Measurements from ENCODE around the gene CYP19A1.

Gene CYP19A1

GRCh38 chr15:51245628-51246027 is 92.8 kb downstream of the CYP19A1 start:
- H3K4me1 ChIP-seq (ENCODE audit: low read length): peaks cover 1% of the 10 kb centered on the region; the same call in 1 of the 2 replicates
- no peaks in the 10 kb centered on the region for H3K79me2 ChIP-seq (ENCODE audit: low read length)
- H3K9me3 ChIP-seq (ENCODE audit: insufficient read depth, low read length): no peaks in the 10 kb centered on the region
- no peak overlapping the region for H3K4me3 ChIP-seq (ENCODE audit: low read length)
- no peak overlapping the region for H3K27ac ChIP-seq (ENCODE audit: low read length)
- no peak overlapping the region for H3K4me2 ChIP-seq (ENCODE audit: low read length)
- H2AFZ ChIP-seq (ENCODE audit: low read depth, low read length): no peak overlapping the region
- no peak overlapping the region for H3K9ac ChIP-seq (ENCODE audit: low read length)
- H3K27me3 ChIP-seq (ENCODE audit: low read depth, low read length): peaks cover 13% of the 10 kb centered on the region; the same call in 1 of the 2 replicates
- no peaks in the 10 kb centered on the region for H4K20me1 ChIP-seq (ENCODE audit: insufficient read depth, low read length)
- no peaks in the 10 kb centered on the region for H3K36me3 ChIP-seq (replicated peaks; ENCODE audit: low read depth, low read length)
- TF ChIP-seq EZH2phosphoT487 (IDR thresholded peaks at IDR 0.05; ENCODE audit: low read depth) (no peak), CTCF (IDR thresholded peaks at IDR 0.05; ENCODE audit: low read depth, low read length) (no peak)

DNA sequence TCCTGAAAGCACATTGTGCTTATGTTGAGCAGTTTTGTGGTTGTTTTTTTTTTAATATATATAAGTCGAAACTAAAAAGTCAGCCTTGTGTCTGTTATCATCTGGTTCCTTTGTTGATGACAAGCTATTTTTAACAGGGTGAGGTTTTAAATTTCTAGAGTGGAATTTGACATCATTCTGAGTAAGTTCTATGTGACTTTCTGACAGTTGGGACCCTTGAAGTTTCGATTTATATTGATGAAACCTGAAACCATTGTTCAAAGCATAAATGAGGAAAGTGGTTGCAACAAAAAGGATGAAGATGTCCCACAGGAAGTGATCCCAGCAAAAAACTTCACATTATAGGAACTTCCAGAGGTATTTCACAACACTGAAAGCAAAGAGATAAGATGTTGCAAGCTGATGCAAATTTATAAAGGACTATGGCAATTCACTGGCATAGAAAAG is 94.0 kb downstream of the CYP19A1 start:
- H3K27ac ChIP-seq (ENCODE audit: low read length): no peak overlapping the region
- no peaks in the 10 kb centered on the region for H3K9me3 ChIP-seq (ENCODE audit: insufficient read depth, low read length)
- no peak overlapping the region for H3K4me2 ChIP-seq (ENCODE audit: low read length)
- no peak for TF ChIP-seq CTCF (IDR thresholded peaks at IDR 0.05; ENCODE audit: low read depth, low read length)
- TF ChIP-seq EZH2phosphoT487 (IDR thresholded peaks at IDR 0.05; ENCODE audit: low read depth): no peak
- no peak overlapping the region for H3K9ac ChIP-seq (ENCODE audit: low read length)
- H2AFZ ChIP-seq (ENCODE audit: low read depth, low read length): no peak overlapping the region
- no peak overlapping the region for H3K4me3 ChIP-seq (ENCODE audit: low read length)
- H4K20me1 ChIP-seq (ENCODE audit: insufficient read depth, low read length): no peaks in the 10 kb centered on the region
- 0 out of 2 replicates have a peak, but pooled peaks cover 3% of the 10 kb centered on the region for H3K27me3 ChIP-seq (ENCODE audit: low read depth, low read length)
- H3K79me2 ChIP-seq (ENCODE audit: low read length): no peaks in the 10 kb centered on the region
- H3K4me1 ChIP-seq (ENCODE audit: low read length): peaks cover 8% of the 10 kb centered on the region
- H3K36me3 ChIP-seq (replicated peaks; ENCODE audit: low read depth, low read length): no peaks in the 10 kb centered on the region

- Histone ChIP-seq H3K79me2 (ENCODE audit: low read length) (no peaks in the 10 kb centered on the region), H3K4me3 (ENCODE audit: low read length) (no peak overlapping the region), H3K9me3 (ENCODE audit: insufficient read depth, low read length) (no peaks in the 10 kb centered on the region), H3K4me1 (ENCODE audit: low read length) (peaks cover 8% of the 10 kb centered on the region), H4K20me1 (ENCODE audit: insufficient read depth, low read length) (no peaks in the 10 kb centered on the region), H3K9ac (ENCODE audit: low read length) (no peak overlapping the region), H3K27ac (ENCODE audit: low read length) (no peak overlapping the region), H3K36me3 (replicated peaks; ENCODE audit: low read depth, low read length) (no peaks in the 10 kb centered on the region), H3K27me3 (ENCODE audit: low read depth, low read length) (peaks cover 7% of the 10 kb centered on the region; the same call in 1 of the 2 replicates), H3K4me2 (ENCODE audit: low read length) (no peak overlapping the region), H2AFZ (ENCODE audit: low read depth, low read length) (no peak overlapping the region)
- TF ChIP-seq CTCF (IDR thresholded peaks at IDR 0.05; ENCODE audit: low read depth, low read length) (no peak), EZH2phosphoT487 (IDR thresholded peaks at IDR 0.05; ENCODE audit: low read depth) (no peak)
Measured at GRCh38 chr15:51243774-51244173, 94.6 kb downstream of the CYP19A1 start.

DNA sequence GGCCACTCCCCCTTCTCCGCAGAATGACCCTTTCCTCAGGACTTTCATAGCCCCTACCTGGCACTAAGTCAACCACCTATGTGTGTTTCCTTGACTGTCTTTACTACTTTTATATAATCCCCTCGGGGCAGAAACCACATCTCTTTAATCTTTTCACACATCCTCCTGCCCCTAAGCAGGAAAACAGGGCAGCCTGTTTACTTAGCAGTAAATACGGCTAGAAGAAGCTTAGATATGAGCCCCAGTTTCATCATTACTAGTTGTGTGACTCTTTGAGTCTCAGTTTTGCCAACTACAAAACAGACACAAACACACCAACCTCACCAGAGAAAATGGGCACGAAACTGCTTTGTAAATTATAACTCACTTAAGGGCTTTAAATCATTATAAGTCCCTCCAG is 98.3 kb downstream of the CYP19A1 start:
- Histone ChIP-seq H2AFZ (ENCODE audit: low read depth, low read length) (0 out of 2 replicates have a peak overlapping the region, but pooled peaks have one; percentile 15), H3K27ac (ENCODE audit: low read length) (no peak overlapping the region), H3K9me3 (ENCODE audit: insufficient read depth, low read length) (no peaks in the 10 kb centered on the region), H3K79me2 (ENCODE audit: low read length) (no peaks in the 10 kb centered on the region), H3K27me3 (ENCODE audit: low read depth, low read length) (peaks cover 36% of the 10 kb centered on the region), H3K36me3 (replicated peaks; ENCODE audit: low read depth, low read length) (no peaks in the 10 kb centered on the region), H4K20me1 (ENCODE audit: insufficient read depth, low read length) (no peaks in the 10 kb centered on the region), H3K4me3 (ENCODE audit: low read length) (no peak overlapping the region), H3K4me1 (ENCODE audit: low read length) (peaks cover 8% of the 10 kb centered on the region), H3K9ac (ENCODE audit: low read length) (no peak overlapping the region), H3K4me2 (ENCODE audit: low read length) (peak overlapping the region; percentile 21; the same call in 1 of the 2 replicates)
- TF ChIP-seq EZH2phosphoT487 (IDR thresholded peaks at IDR 0.05; ENCODE audit: low read depth) (no peak), CTCF (IDR thresholded peaks at IDR 0.05; ENCODE audit: low read depth, low read length) (no peak)

Measured in OCI-LY3 (cell line).